CD14-positive monocyte (primary cell): ENCODE data around the gene HPS1. TPM values are rescaled to one million over a fixed set of nuclear protein-coding genes. Genes with fewer than 3 reads are reported as not detected.

Experiments used
- DNase-seq, 3 donors: peaks; one replicate each; pipeline ENCODE4 v3.0.0-alpha.2; 2011 to 2022
- H2AFZ ChIP-seq: 2 replicates; pipeline ENCODE4 v1.6.0; 2012; ENCODE audit warnings: mild to moderate bottlenecking, low read depth, low read length, inconsistent platforms; ENCODE audit not compliant: insufficient read depth, poor library complexity, severe bottlenecking
- H3K27ac ChIP-seq, 2 donors: 1 replicate in 1 of 2; 2 replicates in 1 of 2; pipeline ENCODE4 v1.5.1; 2012 to 2013; ENCODE audit warnings: low read length in 2 of 2, control low read depth in 1 of 2, inconsistent platforms in 1 of 2, low read depth in 1 of 2, mild to moderate bottlenecking in 1 of 2
- H3K27me3 ChIP-seq, 2 donors: one replicate each; pipeline versions ENCODE4 v1.6.0 to v1.6.1; 2011 to 2013; ENCODE audit warnings: low read length in 2 of 2; ENCODE audit not compliant: control insufficient read depth in 2 of 2, insufficient read depth in 2 of 2
- H3K36me3 ChIP-seq, 2 donors: replicated peaks in 1 of 2; 1 replicate in 1 of 2; 2 replicates in 1 of 2; pipeline versions ENCODE4 v1.5.1 to v1.6.1; 2012 to 2013; ENCODE audit warnings: low read length in 2 of 2, control low read depth in 1 of 2, inconsistent platforms in 1 of 2, mild to moderate bottlenecking in 1 of 2; ENCODE audit not compliant: insufficient read depth in 2 of 2, control insufficient read depth in 1 of 2
- H3K4me1 ChIP-seq, 2 donors: 1 replicate in 1 of 2; 2 replicates in 1 of 2; pipeline versions ENCODE4 v1.5.1 to v1.6.1; 2012 to 2013; ENCODE audit warnings: low read length in 2 of 2, control low read depth in 1 of 2, inconsistent platforms in 1 of 2, mild to moderate bottlenecking in 1 of 2, moderate library complexity in 1 of 2; ENCODE audit not compliant: insufficient read depth in 2 of 2, control insufficient read depth in 1 of 2
- H3K4me2 ChIP-seq: replicated peaks from 2 replicates; pipeline ENCODE3; 2012; ENCODE audit warnings: low read length, moderate library complexity, mild to moderate bottlenecking; ENCODE audit not compliant: poor library complexity, severe bottlenecking; ENCODE audit errors: extremely low read depth
- H3K4me3 ChIP-seq, 3 experiments: fragments of 200-600 bp in 1 of 3; sonication (generic) in 1 of 3; replicated peaks in 1 of 3; 1 replicate in 2 of 3; 2 replicates in 1 of 3; pipeline ENCODE4 v1.5.1; 2011 to 2013; ENCODE audit warnings: low read length in 3 of 3, mild to moderate bottlenecking in 3 of 3, control low read depth in 2 of 3, low read depth in 2 of 3, inconsistent platforms in 1 of 3, moderate library complexity in 1 of 3
- H3K79me2 ChIP-seq: 2 replicates; pipeline ENCODE4 v1.6.0; 2012; ENCODE audit warnings: mild to moderate bottlenecking, control low read depth, inconsistent platforms, low read length, moderate library complexity; ENCODE audit not compliant: insufficient read depth
- H3K9ac ChIP-seq: 2 replicates; pipeline ENCODE4 v1.6.0; 2017; ENCODE audit warnings: low read length, mild to moderate bottlenecking; ENCODE audit not compliant: insufficient read depth, poor library complexity, severe bottlenecking
- H3K9me3 ChIP-seq, 2 donors: replicated peaks in 1 of 2; 1 replicate in 1 of 2; 2 replicates in 1 of 2; pipeline versions ENCODE4 v1.5.1 to v1.6.1; 2012 to 2013; ENCODE audit warnings: low read length in 2 of 2, control low read depth in 1 of 2; ENCODE audit not compliant: control insufficient read depth in 1 of 2, insufficient read depth in 1 of 2
- H4K20me1 ChIP-seq: 2 replicates; pipeline ENCODE4 v1.6.0; 2012; ENCODE audit warnings: mild to moderate bottlenecking, low read length, control low read depth, moderate library complexity; ENCODE audit not compliant: insufficient read depth
- H3K27ac Mint-ChIP-seq, 7 donors: one replicate each; pipeline ENCODE4 v1.8.0; 2020; ENCODE audit warnings: mild to moderate bottlenecking in 7 of 7, mixed read lengths in 7 of 7, moderate library complexity in 6 of 7, inconsistent platforms in 2 of 7
- H3K27me3 Mint-ChIP-seq, 3 donors: one replicate each; pipeline ENCODE4 v1.8.0; 2021 to 2022; ENCODE audit warnings: low read depth in 3 of 3, mild to moderate bottlenecking in 3 of 3, mixed read lengths in 3 of 3, moderate library complexity in 3 of 3, inconsistent platforms in 1 of 3
- H3K36me3 Mint-ChIP-seq, 2 donors: one replicate each; pipeline ENCODE4 v1.8.0; 2020; ENCODE audit warnings: mixed read lengths in 2 of 2, inconsistent platforms in 1 of 2, mild to moderate bottlenecking in 1 of 2
- H3K4me1 Mint-ChIP-seq: one replicate; pipeline ENCODE4 v1.8.0; 2020; ENCODE audit warnings: mild to moderate bottlenecking, mixed read lengths
- H3K4me3 Mint-ChIP-seq, 2 donors: one replicate each; pipeline ENCODE4 v1.8.0; 2020; ENCODE audit warnings: mild to moderate bottlenecking in 2 of 2, mixed read lengths in 2 of 2, moderate library complexity in 1 of 2
- H3K9me3 Mint-ChIP-seq, 7 donors: one replicate each; pipeline ENCODE4 v1.8.0; 2020 to 2022; ENCODE audit warnings: mixed read lengths in 7 of 7, mild to moderate bottlenecking in 6 of 7, moderate library complexity in 6 of 7, inconsistent platforms in 2 of 7
- CTCF ChIP-seq: fragments of 200-600 bp; IDR thresholded peaks from one replicate; pipeline ENCODE4 v1.8.0; 2022; ENCODE audit warnings: antibody characterized with exemption, mild to moderate bottlenecking
- WGBS: methylation state at CpG from one replicate; pipeline ENCODE4 v1.1.5; 2013; ENCODE audit warnings: missing lambda C conversion rate; ENCODE audit not compliant: insufficient coverage; 5-methylcytosine and 5-hydroxymethylcytosine counted together
- intact Hi-C, 2 donors: fragments of 100-400 bp; cut with micrococcal nuclease; formaldehyde crosslinking; loops; one replicate each; pipeline versions ENCODE4 v1.15.0 to v1.15.1; 2023
- polyA plus RNA-seq, 3 donors: library from polyadenylated mRNA; depleted of rRNA in 1 of 3; unstranded in 2 of 3; stranded (reverse) in 1 of 3; fragments of 300-500 nt in 2 of 3; fragments of >200 nt in 1 of 3; fragmentation: Illumina TruSeq in 2 of 3; gene quantifications; 1 replicate in 2 of 3; 2 replicates in 1 of 3; pipeline ENCODE4 v1.2.3, GENCODE V29; 2012 to 2021

HPS1 gene
- polyA plus RNA-seq, 3 donors, result 73.0 to 135 (median 85.2) TPM

GRCh38 chr10:98446151-98446660, 529 bp downstream of the HPS1 start:
- Histone ChIP-seq H3K79me2 (peaks cover 53% of the 10 kb centered on the region), H3K9me3 (no peaks in the 10 kb centered on the region), H3K27ac (peak overlapping the region; percentile 90 to 92), H4K20me1 (peaks cover 47% of the 10 kb centered on the region), H3K4me3 (peak overlapping the region; percentile 86 to 95 (median 94)), H3K4me1 (peaks cover 22 to 29% of the 10 kb centered on the region in 2 donors), H3K27me3 (peaks cover 0 to 2% of the 10 kb centered on the region in 2 donors), H3K36me3 (peaks cover 37 to 41% of the 10 kb centered on the region in 2 donors), H2AFZ (peak overlapping the region; percentile 90), H3K9ac (peak overlapping the region; percentile 95), H3K4me2 (peak overlapping the region; percentile 85)
- under 1% methylated on average over 17 of the region's 28 CpGs for WGBS
- Mint-ChIP-seq H3K4me1 (peaks cover 43% of the 10 kb centered on the region), H3K27me3 (peaks cover 1 to 13% (median 2%) of the 10 kb centered on the region in 3 donors), H3K27ac (peak overlapping the region; percentile 88 to 96 (median 93)), H3K4me3 (peak overlapping the region; percentile 92 to 95), H3K9me3 (peaks cover 0 to 6% (median 0%) of the 10 kb centered on the region in 7 donors), H3K36me3 (peaks cover 38 to 42% of the 10 kb centered on the region in 2 donors)
- TF ChIP-seq CTCF, result no peak
- intact Hi-C loops, result no loop called here
- peak; percentile 30 to 48 (median 48) for DNase-seq

GRCh38 chr10:98445200-98445812, 1.4 kb downstream of the HPS1 start:
- Histone ChIP-seq H3K36me3 (peaks cover 38 to 49% of the 10 kb centered on the region in 2 donors), H3K27me3 (peaks cover 0 to 2% of the 10 kb centered on the region in 2 donors), H3K9me3 (no peaks in the 10 kb centered on the region), H3K79me2 (peaks cover 54% of the 10 kb centered on the region), H3K4me2 (peak overlapping the region; percentile 85), H3K4me3 (peak overlapping the region in 1 of 3 experiments; percentile 95), H4K20me1 (peaks cover 56% of the 10 kb centered on the region), H3K27ac (peak overlapping the region in 1 of 2 donors; percentile 90), H3K9ac (no peak overlapping the region), H3K4me1 (peaks cover 22 to 29% of the 10 kb centered on the region in 2 donors), H2AFZ (no peak overlapping the region)
- Mint-ChIP-seq H3K36me3 (peaks cover 44 to 48% of the 10 kb centered on the region in 2 donors), H3K27me3 (peaks cover 1 to 6% (median 2%) of the 10 kb centered on the region in 3 donors), H3K4me1 (peaks cover 46% of the 10 kb centered on the region), H3K9me3 (peaks cover 0 to 6% (median 0%) of the 10 kb centered on the region in 7 donors), H3K4me3 (peak overlapping the region; percentile 92 to 95), H3K27ac (peak overlapping the region; percentile 12 to 96 (median 60))
- WGBS, result 96% methylated on average over 8 of the region's 10 CpGs
- no peak for TF ChIP-seq CTCF
- intact Hi-C loops, result no loop called here
- no peak for DNase-seq
